ENCODE results near the gene MOGAT2. TPM values are rescaled to one million over a fixed set of nuclear protein-coding genes. Genes with fewer than 3 reads are reported as not detected.

The MOGAT2 gene
- polyA plus RNA-seq, 2 donors = 0.02 TPM; not detected in 1

DNA sequence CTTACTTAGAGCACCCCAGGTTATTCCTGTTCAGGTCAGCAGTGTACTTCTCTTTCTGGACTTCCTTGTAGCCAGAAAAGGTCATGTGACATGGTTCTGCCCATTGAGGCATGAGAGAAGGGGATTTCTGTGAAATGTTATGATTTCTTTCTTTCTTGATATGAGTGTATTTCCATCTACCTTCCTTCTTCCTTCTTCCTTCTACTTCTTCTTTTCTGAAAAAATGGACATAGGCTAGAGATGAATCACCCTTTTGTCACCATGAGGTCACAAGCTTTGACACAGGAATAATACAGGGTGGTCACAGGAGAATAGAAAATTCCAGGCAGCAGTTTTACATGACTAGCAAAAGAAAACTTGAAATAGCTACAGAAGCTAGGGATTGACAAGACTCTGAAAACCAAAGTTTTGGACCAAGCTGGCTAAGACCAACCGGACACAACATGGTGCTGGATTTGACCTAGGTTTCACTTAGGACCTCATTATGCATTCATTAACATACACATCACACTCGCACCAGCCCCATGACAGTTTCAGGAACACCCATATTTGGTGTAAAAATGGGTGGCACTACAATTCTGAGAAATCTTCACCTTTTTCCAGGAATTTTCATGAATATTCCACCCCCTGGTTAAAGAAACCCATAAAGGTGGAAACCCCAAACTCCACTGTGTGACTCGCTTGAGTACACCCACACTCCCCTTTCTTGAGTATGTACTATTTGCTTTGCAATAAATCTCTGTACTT is 27.6 kb upstream of the MOGAT2 start:
- H3K4me1 ChIP-seq (ENCODE audit: control insufficient read depth in 2 of 2, insufficient read depth in 2 of 2, low read length in 1 of 2) = no peaks in the 10 kb centered on the region
- no peak overlapping the region for H3K4me3 ChIP-seq (ENCODE audit: low read depth in 1 of 2, low read length in 2 of 2)
- H3K27ac ChIP-seq (ENCODE audit: low read depth in 2 of 2, low read length in 1 of 2) = no peak overlapping the region
- H3K9me3 ChIP-seq (ENCODE audit: control insufficient read depth in 2 of 2, insufficient read depth in 1 of 2, low read depth in 1 of 2, low read length in 1 of 2) = peaks cover 0 to 2% of the 10 kb centered on the region in 2 donors
- 74 to 76% methylated on average over 3 of the region's 3 CpGs for WGBS, 2 donors
- no peaks in the 10 kb centered on the region for H3K36me3 ChIP-seq (ENCODE audit: control insufficient read depth in 2 of 2, insufficient read depth in 2 of 2, low read length in 1 of 2)
- H3K27me3 ChIP-seq (ENCODE audit: control insufficient read depth in 1 of 2, insufficient read depth in 2 of 2, low read length in 2 of 2) = no peaks in the 10 kb centered on the region

GRCh38 chr11:75691804-75692203 is 25.8 kb upstream of the MOGAT2 start:
- Histone ChIP-seq H3K4me1 (ENCODE audit: control insufficient read depth in 2 of 2, insufficient read depth in 2 of 2, low read length in 1 of 2) (no peaks in the 10 kb centered on the region), H3K36me3 (ENCODE audit: control insufficient read depth in 2 of 2, insufficient read depth in 2 of 2, low read length in 1 of 2) (no peaks in the 10 kb centered on the region), H3K4me3 (ENCODE audit: low read depth in 1 of 2, low read length in 2 of 2) (no peak overlapping the region), H3K27ac (ENCODE audit: low read depth in 2 of 2, low read length in 1 of 2) (no peak overlapping the region), H3K9me3 (ENCODE audit: control insufficient read depth in 2 of 2, insufficient read depth in 1 of 2, low read depth in 1 of 2, low read length in 1 of 2) (peaks cover 0 to 2% of the 10 kb centered on the region in 2 donors), H3K27me3 (ENCODE audit: control insufficient read depth in 1 of 2, insufficient read depth in 2 of 2, low read length in 2 of 2) (no peaks in the 10 kb centered on the region)
- 90% methylated on average over 4 of the region's 4 CpGs for WGBS, 2 donors

GRCh38 chr11:75697906-75698581 is 19.6 kb upstream of the MOGAT2 start:
- H3K36me3 ChIP-seq (ENCODE audit: control insufficient read depth in 2 of 2, insufficient read depth in 2 of 2, low read length in 1 of 2) = no peaks in the 10 kb centered on the region
- 69 to 70% methylated on average over 4 of the region's 4 CpGs for WGBS, 2 donors
- H3K27me3 ChIP-seq (ENCODE audit: control insufficient read depth in 1 of 2, insufficient read depth in 2 of 2, low read length in 2 of 2) = no peaks in the 10 kb centered on the region
- H3K27ac ChIP-seq (ENCODE audit: low read depth in 2 of 2, low read length in 1 of 2) = no peak overlapping the region
- H3K9me3 ChIP-seq (ENCODE audit: control insufficient read depth in 2 of 2, insufficient read depth in 1 of 2, low read depth in 1 of 2, low read length in 1 of 2) = peaks cover 0 to 2% of the 10 kb centered on the region in 2 donors
- no peak overlapping the region for H3K4me3 ChIP-seq (ENCODE audit: low read depth in 1 of 2, low read length in 2 of 2)
- H3K4me1 ChIP-seq (ENCODE audit: control insufficient read depth in 2 of 2, insufficient read depth in 2 of 2, low read length in 1 of 2) = no peaks in the 10 kb centered on the region

- no peak overlapping the region for H3K4me3 ChIP-seq (ENCODE audit: low read depth in 1 of 2, low read length in 2 of 2)
- no peaks in the 10 kb centered on the region for H3K36me3 ChIP-seq (ENCODE audit: control insufficient read depth in 2 of 2, insufficient read depth in 2 of 2, low read length in 1 of 2)
- H3K27me3 ChIP-seq (ENCODE audit: control insufficient read depth in 1 of 2, insufficient read depth in 2 of 2, low read length in 2 of 2) = no peaks in the 10 kb centered on the region
- peaks cover 0 to under 1% of the 10 kb centered on the region in 2 donors for H3K4me1 ChIP-seq (ENCODE audit: control insufficient read depth in 2 of 2, insufficient read depth in 2 of 2, low read length in 1 of 2)
- 77 to 82% methylated on average over 2 of the region's 2 CpGs for WGBS, 2 donors
- H3K27ac ChIP-seq (ENCODE audit: low read depth in 2 of 2, low read length in 1 of 2) = no peak overlapping the region
- peaks cover 0 to 2% of the 10 kb centered on the region in 2 donors for H3K9me3 ChIP-seq (ENCODE audit: control insufficient read depth in 2 of 2, insufficient read depth in 1 of 2, low read depth in 1 of 2, low read length in 1 of 2)
These were observed 16.7 kb upstream of the MOGAT2 start for GRCh38 chr11:75700940-75701339.

GRCh38 chr11:75703695-75704237 is 13.9 kb upstream of the MOGAT2 start:
- Histone ChIP-seq H3K4me1 (ENCODE audit: control insufficient read depth in 2 of 2, insufficient read depth in 2 of 2, low read length in 1 of 2) (peaks cover 0 to 5% of the 10 kb centered on the region in 2 donors), H3K27me3 (ENCODE audit: control insufficient read depth in 1 of 2, insufficient read depth in 2 of 2, low read length in 2 of 2) (no peaks in the 10 kb centered on the region), H3K36me3 (ENCODE audit: control insufficient read depth in 2 of 2, insufficient read depth in 2 of 2, low read length in 1 of 2) (no peaks in the 10 kb centered on the region), H3K9me3 (ENCODE audit: control insufficient read depth in 2 of 2, insufficient read depth in 1 of 2, low read depth in 1 of 2, low read length in 1 of 2) (peaks cover 0 to 2% of the 10 kb centered on the region in 2 donors), H3K4me3 (ENCODE audit: low read depth in 1 of 2, low read length in 2 of 2) (no peak overlapping the region), H3K27ac (ENCODE audit: low read depth in 2 of 2, low read length in 1 of 2) (no peak overlapping the region)
- WGBS, 2 donors = 82 to 90% methylated on average over 7 of the region's 7 CpGs

GRCh38 chr11:75705541-75705940 is 12.1 kb upstream of the MOGAT2 start:
- 90% methylated on average over 3 of the region's 3 CpGs for WGBS, 2 donors
- Histone ChIP-seq H3K36me3 (ENCODE audit: control insufficient read depth in 2 of 2, insufficient read depth in 2 of 2, low read length in 1 of 2) (no peaks in the 10 kb centered on the region), H3K27me3 (ENCODE audit: control insufficient read depth in 1 of 2, insufficient read depth in 2 of 2, low read length in 2 of 2) (no peaks in the 10 kb centered on the region), H3K27ac (ENCODE audit: low read depth in 2 of 2, low read length in 1 of 2) (no peak overlapping the region), H3K4me3 (ENCODE audit: low read depth in 1 of 2, low read length in 2 of 2) (no peak overlapping the region), H3K4me1 (ENCODE audit: control insufficient read depth in 2 of 2, insufficient read depth in 2 of 2, low read length in 1 of 2) (peaks cover 0 to 5% of the 10 kb centered on the region in 2 donors), H3K9me3 (ENCODE audit: control insufficient read depth in 2 of 2, insufficient read depth in 1 of 2, low read depth in 1 of 2, low read length in 1 of 2) (peaks cover 0 to 2% of the 10 kb centered on the region in 2 donors)

DNA sequence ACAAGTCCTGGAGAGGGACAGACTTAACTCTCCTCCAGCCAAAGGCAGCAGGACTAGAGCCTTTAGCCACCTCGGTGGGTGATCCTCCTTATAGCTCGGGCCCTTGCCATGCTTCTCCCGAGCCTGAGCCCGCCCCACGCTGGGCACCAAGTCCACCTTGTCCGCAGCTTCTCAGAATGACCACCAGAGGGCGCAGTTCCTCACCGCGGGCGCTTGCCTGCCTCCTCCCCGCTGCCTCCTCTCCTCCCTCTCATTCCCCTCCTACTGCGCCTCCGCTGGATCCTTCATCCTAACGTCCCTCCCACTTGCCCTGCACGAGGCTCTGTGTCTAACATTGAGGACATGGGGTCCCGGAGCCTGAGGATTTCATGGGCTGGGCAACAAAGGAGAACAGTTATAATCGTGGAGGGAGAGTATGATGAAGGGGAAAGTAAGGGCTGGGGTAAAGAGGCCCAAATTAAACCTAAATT is 11.3 kb upstream of the MOGAT2 start:
- Histone ChIP-seq H3K9me3 (ENCODE audit: control insufficient read depth in 2 of 2, insufficient read depth in 1 of 2, low read depth in 1 of 2, low read length in 1 of 2) (peaks cover 0 to 2% of the 10 kb centered on the region in 2 donors), H3K27ac (ENCODE audit: low read depth in 2 of 2, low read length in 1 of 2) (no peak overlapping the region), H3K4me1 (ENCODE audit: control insufficient read depth in 2 of 2, insufficient read depth in 2 of 2, low read length in 1 of 2) (peaks cover 0 to 5% of the 10 kb centered on the region in 2 donors), H3K27me3 (ENCODE audit: control insufficient read depth in 1 of 2, insufficient read depth in 2 of 2, low read length in 2 of 2) (no peaks in the 10 kb centered on the region), H3K4me3 (ENCODE audit: low read depth in 1 of 2, low read length in 2 of 2) (no peak overlapping the region), H3K36me3 (ENCODE audit: control insufficient read depth in 2 of 2, insufficient read depth in 2 of 2, low read length in 1 of 2) (no peaks in the 10 kb centered on the region)
- WGBS, 2 donors = 4 to 5% methylated on average over 17 of the region's 17 CpGs

DNA sequence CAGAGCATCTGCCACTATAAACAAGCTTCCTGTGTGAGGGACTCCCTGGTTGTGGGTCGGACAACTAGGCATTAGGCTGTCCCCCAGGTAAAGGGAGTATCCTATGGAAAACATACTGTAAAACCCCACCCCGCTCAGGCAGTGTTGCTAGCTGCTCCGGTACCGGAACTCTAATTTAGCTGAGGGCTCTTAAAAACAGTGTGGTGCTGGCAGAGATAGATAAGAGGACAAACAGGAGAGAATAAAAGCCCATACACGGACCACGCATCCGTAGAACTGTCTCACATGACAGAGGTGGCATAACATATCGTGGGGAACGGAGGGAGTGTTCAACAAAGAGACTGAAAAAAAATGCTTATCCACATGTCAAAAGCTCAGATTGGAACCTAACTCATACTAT is 3.4 kb upstream of the MOGAT2 start:
- Histone ChIP-seq H3K27me3 (ENCODE audit: control insufficient read depth in 1 of 2, insufficient read depth in 2 of 2, low read length in 2 of 2) (peaks cover 0 to 2% of the 10 kb centered on the region in 2 donors), H3K36me3 (ENCODE audit: control insufficient read depth in 2 of 2, insufficient read depth in 2 of 2, low read length in 1 of 2) (no peaks in the 10 kb centered on the region), H3K9me3 (ENCODE audit: control insufficient read depth in 2 of 2, insufficient read depth in 1 of 2, low read depth in 1 of 2, low read length in 1 of 2) (no peaks in the 10 kb centered on the region), H3K4me3 (ENCODE audit: low read depth in 1 of 2, low read length in 2 of 2) (no peak overlapping the region), H3K27ac (ENCODE audit: low read depth in 2 of 2, low read length in 1 of 2) (no peak overlapping the region), H3K4me1 (ENCODE audit: control insufficient read depth in 2 of 2, insufficient read depth in 2 of 2, low read length in 1 of 2) (peaks cover 3 to 4% of the 10 kb centered on the region in 2 donors)
- 80 to 82% methylated on average over 9 of the region's 9 CpGs for WGBS, 2 donors

- WGBS, 2 donors = 84 to 86% methylated on average over 2 of the region's 2 CpGs
- no peaks in the 10 kb centered on the region for H3K9me3 ChIP-seq (ENCODE audit: control insufficient read depth in 2 of 2, insufficient read depth in 1 of 2, low read depth in 1 of 2, low read length in 1 of 2)
- H3K4me3 ChIP-seq (ENCODE audit: low read depth in 1 of 2, low read length in 2 of 2) = no peak overlapping the region
- no peak overlapping the region for H3K27ac ChIP-seq (ENCODE audit: low read depth in 2 of 2, low read length in 1 of 2)
- peaks cover 3 to 4% of the 10 kb centered on the region in 2 donors for H3K4me1 ChIP-seq (ENCODE audit: control insufficient read depth in 2 of 2, insufficient read depth in 2 of 2, low read length in 1 of 2)
- no peaks in the 10 kb centered on the region for H3K36me3 ChIP-seq (ENCODE audit: control insufficient read depth in 2 of 2, insufficient read depth in 2 of 2, low read length in 1 of 2)
- H3K27me3 ChIP-seq (ENCODE audit: control insufficient read depth in 1 of 2, insufficient read depth in 2 of 2, low read length in 2 of 2) = peaks cover 0 to 2% of the 10 kb centered on the region in 2 donors
These were observed 1.9 kb upstream of the MOGAT2 start for GRCh38 chr11:75715688-75716087.

Data from esophagus (tissue), 2 donors.